ENCODE results near the gene PAX8. TPM values are rescaled to one million over a fixed set of nuclear protein-coding genes. Genes with fewer than 3 reads are reported as not detected.

The PAX8 gene
- total RNA-seq, 1 donor from 2014 or later: 118 TPM

DNA sequence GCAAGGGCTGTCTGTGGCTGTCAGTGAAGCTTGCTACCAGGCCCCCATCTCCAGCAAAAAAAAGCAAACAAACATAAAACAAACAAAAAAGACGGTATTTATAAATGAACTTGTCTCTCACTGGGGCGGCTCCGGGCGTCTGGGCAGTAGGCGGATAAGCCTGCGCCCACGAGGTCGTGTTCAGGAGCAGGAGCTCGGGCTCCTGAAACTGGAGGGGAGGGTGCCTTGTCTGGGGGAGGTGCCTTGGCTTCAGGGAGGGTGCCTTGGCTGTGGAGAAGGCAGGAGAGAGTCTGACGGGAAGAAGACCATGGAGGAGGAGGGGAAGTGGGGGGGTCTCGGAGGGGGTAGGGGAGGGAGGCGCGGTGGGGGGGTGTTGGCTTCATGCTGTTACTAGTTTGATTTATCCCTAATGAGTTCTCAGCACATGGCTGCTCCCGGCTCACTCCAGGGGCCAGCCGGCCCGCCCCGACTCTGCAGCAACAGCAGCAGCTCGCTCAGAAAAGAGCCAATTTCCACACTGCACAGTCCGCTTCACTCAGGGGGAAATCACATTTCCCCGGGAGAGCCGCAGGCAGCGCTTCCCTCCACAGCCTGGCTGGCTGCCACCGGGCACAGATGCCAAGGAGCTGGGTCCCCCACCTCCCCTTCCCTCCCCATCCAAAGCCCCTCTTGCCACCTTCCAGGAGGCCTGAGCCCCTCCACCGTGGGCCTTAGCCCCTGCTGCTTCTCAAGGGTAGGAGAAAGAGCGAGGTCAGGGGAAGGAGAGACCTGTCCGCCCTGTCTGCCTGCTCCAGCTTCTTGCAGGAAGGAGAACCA, 66.3 kb downstream of the PAX8 start:
- no peaks in the 10 kb centered on the region for H3K27me3 ChIP-seq (ENCODE audit: control insufficient read depth, insufficient read depth, low read length)
- no peak for DNase-seq (ENCODE audit: low read depth)
- no peaks in the 10 kb centered on the region for H3K36me3 ChIP-seq (ENCODE audit: control insufficient read depth, insufficient read depth, low read length)
- TF ChIP-seq, protein P1, sequence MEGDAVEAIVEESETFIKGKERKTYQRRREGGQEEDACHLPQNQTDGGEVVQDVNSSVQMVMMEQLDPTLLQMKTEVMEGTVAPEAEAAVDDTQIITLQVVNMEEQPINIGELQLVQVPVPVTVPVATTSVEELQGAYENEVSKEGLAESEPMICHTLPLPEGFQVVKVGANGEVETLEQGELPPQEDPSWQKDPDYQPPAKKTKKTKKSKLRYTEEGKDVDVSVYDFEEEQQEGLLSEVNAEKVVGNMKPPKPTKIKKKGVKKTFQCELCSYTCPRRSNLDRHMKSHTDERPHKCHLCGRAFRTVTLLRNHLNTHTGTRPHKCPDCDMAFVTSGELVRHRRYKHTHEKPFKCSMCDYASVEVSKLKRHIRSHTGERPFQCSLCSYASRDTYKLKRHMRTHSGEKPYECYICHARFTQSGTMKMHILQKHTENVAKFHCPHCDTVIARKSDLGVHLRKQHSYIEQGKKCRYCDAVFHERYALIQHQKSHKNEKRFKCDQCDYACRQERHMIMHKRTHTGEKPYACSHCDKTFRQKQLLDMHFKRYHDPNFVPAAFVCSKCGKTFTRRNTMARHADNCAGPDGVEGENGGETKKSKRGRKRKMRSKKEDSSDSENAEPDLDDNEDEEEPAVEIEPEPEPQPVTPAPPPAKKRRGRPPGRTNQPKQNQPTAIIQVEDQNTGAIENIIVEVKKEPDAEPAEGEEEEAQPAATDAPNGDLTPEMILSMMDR (IDR thresholded peaks at IDR 0.05; ENCODE audit: insufficient read depth, low read length, poor library complexity, severe bottlenecking): no peak
- no peak overlapping the region for H3K4me3 ChIP-seq (ENCODE audit: low read depth, low read length)

DNA sequence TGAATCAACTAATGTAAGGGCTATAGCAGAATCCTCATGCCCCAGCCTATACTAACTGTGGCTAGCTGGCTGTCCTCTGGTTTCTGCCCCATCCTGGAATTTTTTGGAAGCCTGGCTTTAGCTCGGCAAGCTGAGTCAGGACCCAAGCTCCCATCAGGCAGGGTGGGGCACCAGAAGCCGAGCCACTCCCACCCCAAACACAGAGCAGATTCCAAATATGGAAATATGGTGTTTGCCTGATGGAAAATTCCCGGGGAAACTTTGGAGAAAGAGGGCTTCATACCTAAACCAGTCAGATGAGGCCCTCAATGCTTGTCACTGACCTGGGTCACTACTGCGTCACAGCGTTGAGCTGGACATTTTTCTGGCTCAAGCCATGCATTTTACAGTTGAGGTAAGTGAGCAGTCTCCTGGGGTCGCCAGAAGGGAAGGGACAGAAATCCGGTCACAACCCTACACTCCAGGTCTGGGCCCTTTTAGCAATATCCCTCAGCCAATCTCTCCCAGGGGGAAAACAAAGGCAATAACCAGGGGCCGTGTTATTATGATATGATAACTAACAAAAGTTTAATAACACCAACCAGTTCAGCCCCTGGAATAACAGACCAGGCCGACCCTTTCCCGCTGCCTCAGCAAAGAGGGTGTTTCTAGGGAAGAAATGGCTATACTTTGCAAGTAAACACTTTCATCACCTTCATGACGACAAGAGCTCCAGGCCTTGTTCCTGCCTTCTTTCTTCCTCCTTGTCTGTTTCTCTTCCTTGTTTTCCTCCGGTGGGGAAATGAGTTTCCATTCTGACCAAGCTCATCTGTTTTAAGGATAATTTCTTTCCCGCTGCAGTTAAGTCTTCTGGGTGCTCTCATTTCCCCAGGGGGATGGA, 67.3 kb downstream of the PAX8 start:
- Histone ChIP-seq H3K36me3 (ENCODE audit: control insufficient read depth, insufficient read depth, low read length) (no peaks in the 10 kb centered on the region), H3K4me3 (ENCODE audit: low read depth, low read length) (no peak overlapping the region), H3K27me3 (ENCODE audit: control insufficient read depth, insufficient read depth, low read length) (no peaks in the 10 kb centered on the region)
- no peak for DNase-seq (ENCODE audit: low read depth)
- TF ChIP-seq, protein P1 (IDR thresholded peaks at IDR 0.05; ENCODE audit: insufficient read depth, low read length, poor library complexity, severe bottlenecking): no peak

DNA sequence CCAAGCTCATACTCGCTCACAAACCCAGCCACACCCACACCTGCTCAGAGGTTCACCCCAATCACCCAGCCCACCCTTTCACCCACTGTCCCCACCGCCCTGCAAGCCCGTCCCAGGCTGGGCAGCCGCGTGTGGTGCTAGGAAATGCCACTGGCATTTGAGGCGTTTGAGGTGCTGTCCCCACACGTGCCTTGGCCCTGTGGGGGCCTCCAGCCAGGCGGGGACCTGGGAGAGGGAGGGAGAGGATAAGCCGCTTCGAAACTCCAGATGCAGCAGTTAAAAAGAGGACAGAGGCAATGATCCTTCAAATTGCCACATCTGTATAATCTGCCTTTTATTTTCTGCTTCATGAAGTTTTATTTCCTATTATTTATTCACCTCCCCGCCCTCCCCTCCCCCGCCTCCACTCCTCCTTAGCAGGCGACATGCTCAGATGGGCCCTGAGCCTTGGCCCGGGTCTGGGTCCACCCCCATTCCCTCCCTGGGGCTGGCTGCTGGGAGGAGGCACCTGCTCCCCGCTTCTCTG, 69.0 kb downstream of the PAX8 start:
- DNase-seq (ENCODE audit: low read depth): no peak
- TF ChIP-seq, protein P1 (IDR thresholded peaks at IDR 0.05; ENCODE audit: insufficient read depth, low read length, poor library complexity, severe bottlenecking): no peak
- H3K27me3 ChIP-seq (ENCODE audit: control insufficient read depth, insufficient read depth, low read length): no peaks in the 10 kb centered on the region
- H3K36me3 ChIP-seq (ENCODE audit: control insufficient read depth, insufficient read depth, low read length): no peaks in the 10 kb centered on the region
- no peak overlapping the region for H3K4me3 ChIP-seq (ENCODE audit: low read depth, low read length)

DNA sequence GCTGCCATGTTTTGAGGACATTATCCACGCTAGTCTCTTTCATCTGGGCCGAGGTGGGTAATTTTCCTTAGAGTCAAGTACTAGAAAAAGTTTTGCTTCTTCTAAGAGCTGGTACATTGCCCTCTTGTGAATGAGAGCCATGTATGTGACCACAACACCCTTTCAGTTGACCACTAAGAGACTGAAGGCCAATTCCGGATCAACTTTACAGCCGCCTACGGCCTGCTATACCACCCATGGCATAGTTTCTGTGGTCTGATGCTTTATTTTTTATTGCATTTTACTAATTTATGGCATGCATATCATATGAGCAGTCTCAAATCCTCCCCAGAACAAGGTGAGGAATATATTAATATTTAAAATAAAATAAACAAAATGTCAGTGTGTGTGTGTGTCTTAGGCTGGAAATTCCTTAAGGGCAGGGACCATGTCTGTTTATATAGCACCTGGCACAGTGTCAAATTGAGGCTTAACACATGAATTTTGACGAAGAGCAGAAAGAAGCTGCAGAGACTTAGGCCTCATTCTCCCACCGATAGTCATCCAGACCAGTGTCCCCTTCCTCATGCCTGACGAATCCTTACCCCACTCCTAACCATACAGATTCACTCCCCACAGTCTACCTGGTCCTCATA, 69.6 kb downstream of the PAX8 start:
- H3K27me3 ChIP-seq (ENCODE audit: control insufficient read depth, insufficient read depth, low read length): no peaks in the 10 kb centered on the region
- no peak overlapping the region for H3K4me3 ChIP-seq (ENCODE audit: low read depth, low read length)
- no peaks in the 10 kb centered on the region for H3K36me3 ChIP-seq (ENCODE audit: control insufficient read depth, insufficient read depth, low read length)
- TF ChIP-seq, protein P1 (IDR thresholded peaks at IDR 0.05; ENCODE audit: insufficient read depth, low read length, poor library complexity, severe bottlenecking): no peak
- no peak for DNase-seq (ENCODE audit: low read depth)

DNA sequence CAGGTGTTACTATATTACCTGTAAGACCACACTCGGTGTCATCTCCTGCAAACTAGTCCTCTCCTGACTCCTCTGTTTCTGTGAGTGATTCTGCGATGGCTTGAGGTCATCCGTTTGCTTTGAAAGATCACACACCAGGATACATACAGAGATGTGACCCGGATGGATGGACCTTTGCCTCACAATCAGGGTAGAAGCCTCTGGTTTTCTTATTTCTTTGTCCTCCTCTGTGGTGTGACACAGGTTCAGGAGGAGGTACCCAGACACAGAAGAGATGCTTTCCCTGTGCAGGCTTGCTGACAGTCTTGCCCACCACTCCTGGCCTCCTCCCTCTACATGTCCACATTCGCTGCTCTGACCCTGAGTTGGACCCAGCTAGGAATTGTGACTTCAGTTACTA, 70.3 kb downstream of the PAX8 start:
- no peak overlapping the region for H3K4me3 ChIP-seq (ENCODE audit: low read depth, low read length)
- no peak for DNase-seq (ENCODE audit: low read depth)
- H3K36me3 ChIP-seq (ENCODE audit: control insufficient read depth, insufficient read depth, low read length): no peaks in the 10 kb centered on the region
- no peaks in the 10 kb centered on the region for H3K27me3 ChIP-seq (ENCODE audit: control insufficient read depth, insufficient read depth, low read length)
- TF ChIP-seq, protein P1 (IDR thresholded peaks at IDR 0.05; ENCODE audit: insufficient read depth, low read length, poor library complexity, severe bottlenecking): no peak

All from kidney epithelial cell (primary cell).